GM23248 (cell line): ENCODE results near the gene VPS13A.

Experiments used
- EZH2 ChIP-seq: fragments of 200-600 bp; sonication (generic); IDR thresholded peaks from 2 replicates; pipeline ENCODE4 v1.6.1; 2018; ENCODE audit warnings: antibody characterized with exemption, mild to moderate bottlenecking; ENCODE audit not compliant: insufficient read depth, poor library complexity, severe bottlenecking
- EZH2phosphoT487 ChIP-seq: fragments of 200-600 bp; sonication (generic); IDR thresholded peaks from 2 replicates; pipeline ENCODE4 v1.6.1; 2018; ENCODE audit warnings: antibody characterized with exemption, moderate library complexity, mild to moderate bottlenecking, low read depth; ENCODE audit not compliant: insufficient read depth

GRCh38 chr9:77212801-77213200, 35.5 kb downstream of the VPS13A start:
- TF ChIP-seq EZH2phosphoT487 (no peak), EZH2 (no peak)
